Heart right ventricle (tissue), 16 donors: ENCODE measurements around the gene ARFGAP3. TPM values are rescaled to one million over a fixed set of nuclear protein-coding genes. Genes with fewer than 3 reads are reported as not detected.
A peak's percentile ranks its signal among the peaks of the same experiment; 100 is the strongest.

ENCODE experiments used
- ATAC-seq, 8 donors: fragments of 200-7000 bp; cut with Tn5 transposase; one replicate each; pipeline ENCODE4 v1.9.1; 2020; ENCODE audit warnings: mild to moderate bottlenecking in 8 of 8, moderate library complexity in 8 of 8, moderate number of reproducible peaks in 1 of 8
- DNase-seq, 2 donors: peaks; one replicate each; pipeline ENCODE4 v3.0.0-alpha.2; 2020
- H3K27ac ChIP-seq, 10 donors: fragments of 200-600 bp; sonication (generic) in 2 of 10; one replicate each; pipeline versions ENCODE4 v1.5.0 to v1.8.0; 2020 to 2022; ENCODE audit warnings: mild to moderate bottlenecking in 3 of 10
- H3K27me3 ChIP-seq, 7 donors: fragments of 200-600 bp; one replicate each; pipeline ENCODE4 v1.8.0; 2021 to 2022; ENCODE audit warnings: mild to moderate bottlenecking in 2 of 7
- H3K36me3 ChIP-seq, 9 donors: fragments of 200-600 bp; sonication (generic) in 1 of 9; one replicate each; pipeline versions ENCODE4 v1.5.0 to v1.8.0; 2020 to 2022; ENCODE audit warnings: mild to moderate bottlenecking in 2 of 9
- H3K4me1 ChIP-seq, 9 donors: fragments of 200-600 bp; sonication (generic) in 1 of 9; one replicate each; pipeline versions ENCODE4 v1.5.0 to v1.8.0; 2020 to 2022; ENCODE audit warnings: mild to moderate bottlenecking in 4 of 9
- H3K4me3 ChIP-seq, 10 donors: fragments of 200-600 bp; sonication (generic) in 2 of 10; one replicate each; pipeline versions ENCODE4 v1.5.0 to v1.8.0; 2020 to 2022; ENCODE audit warnings: mild to moderate bottlenecking in 7 of 10, moderate library complexity in 2 of 10
- H3K9me3 ChIP-seq, 11 donors: fragments of 200-600 bp in 10 of 11; sonication (generic) in 2 of 11; one replicate each; pipeline versions ENCODE4 v1.5.0 to v1.8.0; 2013 to 2022; ENCODE audit warnings: mild to moderate bottlenecking in 2 of 11, control low read depth in 1 of 11, moderate library complexity in 1 of 11
- WGBS, 2 donors: extraction: QIAGEN DNeasy Blood & Tissue Kit; methylation state at CpG; one replicate each; pipeline ENCODE4 v1.1.7; 2013; ENCODE audit warnings: inconsistent platforms in 1 of 2; 5-methylcytosine and 5-hydroxymethylcytosine counted together
- intact Hi-C, 10 donors: fragments of 100-400 bp; cut with DNase I; formaldehyde crosslinking; loops; one replicate each; pipeline versions ENCODE4 v1.11.1 to v1.14.2; 2022
- long read RNA-seq, 3 donors: library from polyadenylated mRNA; unstranded; transcript quantifications; one replicate each; pipeline ENCODE4 v2.0.0, GENCODE V29; 2020 to 2021
- polyA plus RNA-seq, 2 donors: library from polyadenylated mRNA; stranded (reverse); fragments of 200-250 nt; gene quantifications; one replicate each; pipeline ENCODE4 v1.2.3, GENCODE V29; 2013
- total RNA-seq, 10 donors: library from RNA; stranded (reverse); fragmentation: NEBNext Ultra II Directional in 3 of 10; extraction: Animal tissue kit (Norgen Biotek cat#: 25700) in 3 of 10; gene quantifications; one replicate each; pipeline versions ENCODE4 v1.2.1 to v1.2.4, GENCODE V29; 2021 to 2023
- TF ChIP-seq, protein P1 (sequence below), 9 donors: fragments of 200-600 bp; sonication (generic) in 2 of 9; IDR thresholded peaks; one replicate each; pipeline versions ENCODE4 v1.5.0 to v1.8.0; 2021 to 2022; ENCODE audit warnings: antibody characterized with exemption in 9 of 9, mild to moderate bottlenecking in 5 of 9, moderate library complexity in 1 of 9
- donor health status: Arrhythmogenic right ventricular cardiomyopathy.
- donor health status: ischemic (EF 13 %, LVEDD 7.1; RV severe dilation, severe dysfunction).
- donor health status: healthy with polysubstance abuse.
- donor health status: DM: no; HTN: yes; CAD: no.
- donor health status: DM: no; HTN: no; CAD: no.
- donor health status: ischemic (EF 25% LVEDD 6.9; RV normal size, moderate dysfunction).
- donor health status: ischemic (EF 25% LVEDD 5.7; RV mildly dilated, moderate dysfunction).
- donor health status: healthy.
- donor health status: DM: yes; HTN: yes; CAD: no.
- donor health status: Ischemic cardiomyopathy.
- donor health status: ischemic (EF 35%, LVEDD 5.7; RV mildly dilated, moderate dysfunction).
- donor health status: nonischemic (EF 11% LVEDD 7.7; RV severe dilation, severe dysfunction).
- donor health status: DM: yes; HTN: yes; CAD: no.
- donor health status: PGD.
- donor health status: ischemic (EF 29% LVEDD 5.4; RV normal size, mild dysfunction).
- donor health status: nonischemic (EF 23%, LVEDD 6.1; RV moderate dilation, normal function).

ARFGAP3 gene, protein sequence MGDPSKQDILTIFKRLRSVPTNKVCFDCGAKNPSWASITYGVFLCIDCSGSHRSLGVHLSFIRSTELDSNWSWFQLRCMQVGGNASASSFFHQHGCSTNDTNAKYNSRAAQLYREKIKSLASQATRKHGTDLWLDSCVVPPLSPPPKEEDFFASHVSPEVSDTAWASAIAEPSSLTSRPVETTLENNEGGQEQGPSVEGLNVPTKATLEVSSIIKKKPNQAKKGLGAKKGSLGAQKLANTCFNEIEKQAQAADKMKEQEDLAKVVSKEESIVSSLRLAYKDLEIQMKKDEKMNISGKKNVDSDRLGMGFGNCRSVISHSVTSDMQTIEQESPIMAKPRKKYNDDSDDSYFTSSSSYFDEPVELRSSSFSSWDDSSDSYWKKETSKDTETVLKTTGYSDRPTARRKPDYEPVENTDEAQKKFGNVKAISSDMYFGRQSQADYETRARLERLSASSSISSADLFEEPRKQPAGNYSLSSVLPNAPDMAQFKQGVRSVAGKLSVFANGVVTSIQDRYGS
- total RNA-seq (10 to 100 TPM; 10.6 to 29.4 (median 23.2) TPM), polyA plus RNA-seq (10 to 100 TPM; 21.9 to 24.4 TPM)
- long read RNA-seq, donor 1, transcript ARFGAP3-201 (16 exons, 2,857 nt), result major isoform, 75 of 82 reads
- long read RNA-seq, donor 1, partial matches to known transcripts, result 1 of 82 reads
- long read RNA-seq, donor 1, other reads (novel, unspliced or antisense), result 6 of 82 reads
- long read RNA-seq, donor 2, transcript ARFGAP3-201 (16 exons, 2,857 nt), result major isoform, 65 of 80 reads
- long read RNA-seq, donor 2, partial matches to known transcripts, result 3 of 80 reads
- long read RNA-seq, donor 2, other reads (novel, unspliced or antisense), result 10 of 80 reads
- long read RNA-seq, donor 3, transcript ARFGAP3-201 (16 exons, 2,857 nt), result major isoform, 161 of 187 reads
- long read RNA-seq, donor 3, partial matches to known transcripts, result 16 of 187 reads
- long read RNA-seq, donor 3, other reads (novel, unspliced or antisense), result 10 of 187 reads

DNA sequence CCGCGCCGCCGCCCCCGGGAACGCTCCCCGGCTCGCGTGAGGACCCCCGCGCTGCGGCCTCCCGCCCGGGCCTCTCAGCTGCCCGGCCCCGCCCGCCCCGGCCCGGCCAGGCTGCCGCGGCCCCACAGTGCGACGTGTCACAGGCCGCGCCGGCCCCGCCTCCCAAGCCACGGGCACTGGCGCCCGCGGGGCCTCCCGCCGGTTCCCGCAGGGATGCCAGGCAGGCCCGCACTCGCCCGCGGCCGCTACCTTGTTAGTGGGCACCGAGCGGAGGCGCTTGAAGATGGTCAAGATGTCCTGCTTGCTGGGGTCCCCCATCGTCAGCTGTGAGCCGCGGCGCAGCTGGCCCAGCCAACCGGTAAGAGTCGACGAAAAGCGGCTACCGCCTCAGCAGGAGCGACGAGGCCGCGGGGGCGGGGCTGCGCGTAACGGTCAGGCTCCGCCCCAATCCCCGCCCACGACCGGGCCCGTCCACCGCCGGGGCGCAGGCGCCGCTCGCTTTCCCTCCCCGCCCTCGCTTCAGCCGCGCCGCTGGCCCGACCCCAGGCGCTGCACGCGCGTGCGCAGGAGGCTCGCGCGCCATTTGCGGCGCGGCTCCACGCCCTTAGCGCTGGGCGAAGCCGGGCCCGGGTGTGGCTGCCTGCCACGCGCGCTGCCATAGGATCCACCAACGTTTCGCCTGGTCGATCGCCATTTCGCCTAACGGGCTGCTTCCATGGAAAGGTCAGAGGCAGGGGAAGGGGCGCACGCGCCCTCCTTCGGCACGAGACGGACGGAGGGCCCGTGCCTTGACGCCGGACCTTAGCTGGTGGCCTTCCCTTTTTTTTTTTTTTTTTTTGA is at the start of gene ARFGAP3:
ARFGAP3 (minus strand) TSS at position 409 of the 840 bp plus-strand sequence; CDS start at position 318, 91 bp downstream.
- H3K4me1 ChIP-seq, result peaks cover 9 to 39% (median 26%) of the 10 kb centered on the region in 9 donors
- peak; percentile 96 to 98 (median 97) for ATAC-seq
- no peaks in the 10 kb centered on the region for H3K9me3 ChIP-seq
- H3K27ac ChIP-seq, result peak within 1 kb of the TSS; percentile 92 to 99 (median 98)
- DNase-seq, result peak; percentile 93 to 96
- WGBS, 2 donors, result 6 to 10% methylated on average over 62 to 111 of the region's 111 CpGs
- intact Hi-C loops, result loop anchor here in 1 of 10 donors (5.0 kb wide), 1 partner anchor 155 kb away; no protein-coding TSS in a partner anchor
- TF ChIP-seq, protein P1, sequence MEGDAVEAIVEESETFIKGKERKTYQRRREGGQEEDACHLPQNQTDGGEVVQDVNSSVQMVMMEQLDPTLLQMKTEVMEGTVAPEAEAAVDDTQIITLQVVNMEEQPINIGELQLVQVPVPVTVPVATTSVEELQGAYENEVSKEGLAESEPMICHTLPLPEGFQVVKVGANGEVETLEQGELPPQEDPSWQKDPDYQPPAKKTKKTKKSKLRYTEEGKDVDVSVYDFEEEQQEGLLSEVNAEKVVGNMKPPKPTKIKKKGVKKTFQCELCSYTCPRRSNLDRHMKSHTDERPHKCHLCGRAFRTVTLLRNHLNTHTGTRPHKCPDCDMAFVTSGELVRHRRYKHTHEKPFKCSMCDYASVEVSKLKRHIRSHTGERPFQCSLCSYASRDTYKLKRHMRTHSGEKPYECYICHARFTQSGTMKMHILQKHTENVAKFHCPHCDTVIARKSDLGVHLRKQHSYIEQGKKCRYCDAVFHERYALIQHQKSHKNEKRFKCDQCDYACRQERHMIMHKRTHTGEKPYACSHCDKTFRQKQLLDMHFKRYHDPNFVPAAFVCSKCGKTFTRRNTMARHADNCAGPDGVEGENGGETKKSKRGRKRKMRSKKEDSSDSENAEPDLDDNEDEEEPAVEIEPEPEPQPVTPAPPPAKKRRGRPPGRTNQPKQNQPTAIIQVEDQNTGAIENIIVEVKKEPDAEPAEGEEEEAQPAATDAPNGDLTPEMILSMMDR (IDR thresholded peaks at IDR 0.05), result no peak
- no peaks in the 10 kb centered on the region for H3K27me3 ChIP-seq
- H3K36me3 ChIP-seq, result peaks cover 0 to 5% (median 0%) of the 10 kb centered on the region in 9 donors
- H3K4me3 ChIP-seq, result peak within 1 kb of the TSS; percentile 67 to 98 (median 80)

DNA sequence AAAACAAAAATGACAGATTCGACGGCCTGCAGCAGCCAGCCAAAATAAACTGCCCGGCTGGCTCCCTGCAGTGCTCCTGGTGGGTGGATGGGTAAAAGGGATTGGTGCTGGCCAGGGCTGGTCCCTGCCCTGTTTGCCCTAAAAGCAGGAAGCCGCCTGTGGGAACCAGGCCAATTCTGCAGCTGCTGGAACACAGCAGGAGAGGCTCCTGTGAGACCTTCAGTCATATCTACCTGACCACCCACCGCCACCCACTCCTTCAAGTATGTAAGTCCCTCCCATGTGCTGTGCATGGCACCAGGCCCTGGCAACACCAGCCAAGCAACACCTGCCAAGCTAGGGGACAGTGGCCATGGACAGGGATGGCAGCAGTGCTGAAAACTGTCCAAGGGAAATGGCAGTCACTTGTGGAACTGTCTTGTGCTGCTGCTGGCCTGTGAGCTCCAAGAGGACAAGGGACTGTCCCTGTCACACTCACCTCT is 48.7 kb upstream of the ARFGAP3 start:
- TF ChIP-seq, protein P1 (IDR thresholded peaks at IDR 0.05), result no peak
- peaks cover 0 to 34% (median 5%) of the 10 kb centered on the region in 9 donors for H3K36me3 ChIP-seq
- peak in 7 of 8 donors; percentile 4 to 54 (median 39) for ATAC-seq
- H3K27me3 ChIP-seq, result no peaks in the 10 kb centered on the region
- DNase-seq, result peak; percentile 62 to 69
- intact Hi-C loops, result loop anchor here in 3 of 10 donors (10.0 kb wide), 2 partner anchors 59 to 109 kb away; partner anchors contain the start of gene PACSIN2 (in 1 of the 3)
- no peaks in the 10 kb centered on the region for H3K9me3 ChIP-seq
- H3K27ac ChIP-seq, result peak overlapping the region; percentile 32 to 86 (median 74)
- H3K4me3 ChIP-seq, result no peak overlapping the region
- WGBS, 2 donors, result 31 to 46% methylated on average over 5 of the region's 5 CpGs
- peaks cover 55 to 100% (median 87%) of the 10 kb centered on the region in 9 donors for H3K4me1 ChIP-seq

DNA sequence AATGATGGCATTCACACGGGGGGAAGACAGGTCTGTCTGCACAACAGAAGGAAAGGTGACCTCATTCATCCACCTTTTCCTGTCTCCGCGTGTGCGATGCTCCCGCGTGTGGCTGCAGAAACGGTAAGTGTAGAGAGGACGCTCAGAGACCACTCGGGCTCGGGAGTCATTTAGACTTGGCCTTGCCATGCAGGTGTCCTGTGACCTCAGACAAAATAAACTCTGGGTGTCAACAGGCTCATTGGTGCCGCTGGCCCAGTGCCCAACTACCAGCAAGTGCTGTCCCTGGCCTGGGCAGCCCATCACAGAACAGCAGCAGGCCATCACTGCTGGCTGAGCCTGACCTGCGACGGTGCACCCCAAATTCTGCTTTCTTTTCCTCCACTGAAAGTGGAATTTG is 48.1 kb upstream of the ARFGAP3 start:
- Histone ChIP-seq H3K4me1 (peaks cover 55 to 96% (median 83%) of the 10 kb centered on the region in 9 donors), H3K9me3 (no peaks in the 10 kb centered on the region), H3K27me3 (no peaks in the 10 kb centered on the region), H3K27ac (peak overlapping the region in 9 of 10 donors; percentile 62 to 86 (median 77)), H3K36me3 (peaks cover 0 to 28% (median 5%) of the 10 kb centered on the region in 9 donors), H3K4me3 (no peak overlapping the region)
- WGBS, 2 donors, result 31 to 45% methylated on average over 13 of the region's 13 CpGs
- TF ChIP-seq, protein P1 (IDR thresholded peaks at IDR 0.05), result no peak
- ATAC-seq, result no peak
- peak in 1 of 2 donors; percentile 56 for DNase-seq
- intact Hi-C loops, result loop anchor here in 3 of 10 donors (10.0 kb wide), 2 partner anchors 60 to 110 kb away; partner anchors contain the start of gene PACSIN2 (in 1 of the 3)
